Kidney (tissue), 14 donors: ENCODE results near the gene ZRSR2. TPM values are rescaled to one million over a fixed set of nuclear protein-coding genes. Genes with fewer than 3 reads are reported as not detected.

Source experiments
- DNase-seq, 5 donors: peaks; one replicate each; pipeline ENCODE4 v3.0.0-alpha.2; 2013 to 2020
- FAIRE-seq: peaks from 2 replicates; lab custom pipeline; 2012; peaks lifted over from hg19 to GRCh38; lab: Jason Lieb, UNC
- H3K27ac ChIP-seq, 2 donors: one replicate each; pipeline ENCODE4 v1.7.0; 2013; ENCODE audit warnings: low read depth in 2 of 2, low read length in 2 of 2, inconsistent platforms in 1 of 2
- H3K27me3 ChIP-seq: one replicate; pipeline ENCODE4 v1.7.1; 2013; ENCODE audit warnings: low read length, inconsistent platforms; ENCODE audit not compliant: control insufficient read depth, insufficient read depth
- H3K36me3 ChIP-seq, 3 donors: one replicate each; pipeline versions ENCODE4 v1.7.0 to v1.7.1; 2013; ENCODE audit warnings: low read length in 3 of 3, control low read depth in 1 of 3, inconsistent platforms in 1 of 3; ENCODE audit not compliant: insufficient read depth in 3 of 3, control insufficient read depth in 2 of 3
- H3K4me1 ChIP-seq, 3 donors: one replicate each; pipeline versions ENCODE4 v1.7.0 to v1.7.1; 2013; ENCODE audit warnings: low read length in 3 of 3, inconsistent platforms in 1 of 3, low read depth in 1 of 3; ENCODE audit not compliant: control insufficient read depth in 2 of 3, insufficient read depth in 2 of 3
- H3K4me3 ChIP-seq, 3 donors: one replicate each; pipeline versions ENCODE4 v1.7.0 to v1.8.1; 2013; ENCODE audit warnings: low read length in 3 of 3, control low read depth in 1 of 3, inconsistent platforms in 1 of 3
- H3K9ac ChIP-seq, 3 donors: one replicate each; pipeline versions ENCODE4 v1.7.0 to v1.7.1; 2013; ENCODE audit warnings: low read length in 3 of 3, control low read depth in 1 of 3, inconsistent platforms in 1 of 3
- H3K9me3 ChIP-seq, 3 donors: one replicate each; pipeline versions ENCODE4 v1.7.0 to v1.7.1; 2013; ENCODE audit warnings: low read length in 3 of 3, control low read depth in 1 of 3, inconsistent platforms in 1 of 3; ENCODE audit not compliant: control insufficient read depth in 2 of 3, insufficient read depth in 1 of 3
- intact Hi-C: fragments of 100-400 bp; cut with DNase I; formaldehyde crosslinking; loops from one replicate; pipeline ENCODE4 v1.11.1; 2022
- polyA plus RNA-seq: library from polyadenylated mRNA; stranded (reverse); fragments of 350-450 nt; fragmentation: Illumina TruSeq; extraction: RNeasy Lipid Tissue Mini Kit (QIAGEN cat#74804); gene quantifications from one replicate; pipeline ENCODE4 v1.2.3, GENCODE V29; 2014; ENCODE audit warnings: low read depth, low replicate concordance; ENCODE audit not compliant: insufficient read depth
- total RNA-seq: library from RNA; stranded (reverse); fragmentation: NEBNext Ultra II Directional; extraction: Animal tissue kit (Norgen Biotek cat#: 25700); gene quantifications from one replicate; pipeline ENCODE4 v1.2.1, GENCODE V29; 2021
- TF ChIP-seq, protein P1 (sequence below): IDR thresholded peaks from 3 replicates; pipeline ENCODE4 v1.5.1; 2012; ENCODE audit warnings: mild to moderate bottlenecking, moderate library complexity, borderline replicate concordance; ENCODE audit not compliant: insufficient read depth; ENCODE audit errors: extremely low read depth
- donor health status: control.
- donor health status: control.
- donor health status: control.
- donor health status: control.
- donor health status: control.
- donor health status: DM: yes; HTN: yes; CAD: no.
- donor health status: Normal renal cell carcinoma (clear cell type).

ZRSR2 gene
- total and polyA plus RNA-seq, 2 donors from 2014 or later: 12.8 to 15.6 TPM

- DNase-seq (no peak), FAIRE-seq (no peak)
- TF ChIP-seq, protein P1, sequence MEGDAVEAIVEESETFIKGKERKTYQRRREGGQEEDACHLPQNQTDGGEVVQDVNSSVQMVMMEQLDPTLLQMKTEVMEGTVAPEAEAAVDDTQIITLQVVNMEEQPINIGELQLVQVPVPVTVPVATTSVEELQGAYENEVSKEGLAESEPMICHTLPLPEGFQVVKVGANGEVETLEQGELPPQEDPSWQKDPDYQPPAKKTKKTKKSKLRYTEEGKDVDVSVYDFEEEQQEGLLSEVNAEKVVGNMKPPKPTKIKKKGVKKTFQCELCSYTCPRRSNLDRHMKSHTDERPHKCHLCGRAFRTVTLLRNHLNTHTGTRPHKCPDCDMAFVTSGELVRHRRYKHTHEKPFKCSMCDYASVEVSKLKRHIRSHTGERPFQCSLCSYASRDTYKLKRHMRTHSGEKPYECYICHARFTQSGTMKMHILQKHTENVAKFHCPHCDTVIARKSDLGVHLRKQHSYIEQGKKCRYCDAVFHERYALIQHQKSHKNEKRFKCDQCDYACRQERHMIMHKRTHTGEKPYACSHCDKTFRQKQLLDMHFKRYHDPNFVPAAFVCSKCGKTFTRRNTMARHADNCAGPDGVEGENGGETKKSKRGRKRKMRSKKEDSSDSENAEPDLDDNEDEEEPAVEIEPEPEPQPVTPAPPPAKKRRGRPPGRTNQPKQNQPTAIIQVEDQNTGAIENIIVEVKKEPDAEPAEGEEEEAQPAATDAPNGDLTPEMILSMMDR: no peak
- Histone ChIP-seq H3K4me1 (peaks cover 0 to 2% (median 0%) of the 10 kb centered on the region in 3 donors), H3K27me3 (peaks cover 24% of the 10 kb centered on the region), H3K27ac (no peak overlapping the region), H3K4me3 (no peak overlapping the region), H3K9ac (no peak overlapping the region), H3K9me3 (no peaks in the 10 kb centered on the region), H3K36me3 (no peaks in the 10 kb centered on the region)
- intact Hi-C loops: no loop called here
Measured at GRCh38 chrX:15856636-15857035, 66.4 kb downstream of the ZRSR2 start.

- no peak for DNase-seq
- Histone ChIP-seq H3K36me3 (no peaks in the 10 kb centered on the region), H3K4me3 (no peak overlapping the region), H3K9me3 (no peaks in the 10 kb centered on the region), H3K27me3 (peaks cover 18% of the 10 kb centered on the region), H3K4me1 (peaks cover 0 to 2% (median 0%) of the 10 kb centered on the region in 3 donors), H3K9ac (no peak overlapping the region), H3K27ac (no peak overlapping the region)
- intact Hi-C loops: no loop called here
- TF ChIP-seq, protein P1: no peak
- no peak for FAIRE-seq
Measured at GRCh38 chrX:15858051-15858450, 67.8 kb downstream of the ZRSR2 start.

DNA sequence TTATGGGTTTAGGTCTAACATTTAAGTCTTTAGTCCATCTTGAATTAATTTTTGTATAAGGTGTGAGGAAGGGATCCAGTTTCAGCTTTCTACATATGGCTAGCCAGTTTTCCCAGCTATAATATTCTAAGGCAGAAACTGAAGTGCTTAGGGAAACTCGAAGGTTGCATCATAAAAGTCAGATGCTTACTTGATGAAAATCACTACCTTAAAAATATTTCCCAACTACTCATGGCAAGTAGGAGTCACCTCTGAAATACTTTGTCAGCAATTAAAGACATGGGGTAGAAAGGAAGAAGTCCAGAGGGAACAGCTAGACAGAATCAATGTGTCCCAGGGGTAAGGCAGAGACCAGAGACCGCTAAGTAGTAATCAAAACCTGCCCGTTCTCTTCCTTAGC is 70.6 kb downstream of the ZRSR2 start:
- FAIRE-seq (no peak), DNase-seq (no peak)
- Histone ChIP-seq H3K9me3 (no peaks in the 10 kb centered on the region), H3K4me1 (no peaks in the 10 kb centered on the region), H3K27me3 (peaks cover 7% of the 10 kb centered on the region), H3K27ac (no peak overlapping the region), H3K4me3 (no peak overlapping the region), H3K36me3 (no peaks in the 10 kb centered on the region), H3K9ac (no peak overlapping the region)
- intact Hi-C loops: no loop called here
- TF ChIP-seq, protein P1: no peak

GRCh38 chrX:15864023-15864422 is 73.7 kb downstream of the ZRSR2 start:
- no peak for FAIRE-seq
- Histone ChIP-seq H3K4me1 (no peaks in the 10 kb centered on the region), H3K9ac (no peak overlapping the region), H3K27me3 (peaks cover 9% of the 10 kb centered on the region), H3K4me3 (no peak overlapping the region), H3K9me3 (no peaks in the 10 kb centered on the region), H3K36me3 (no peaks in the 10 kb centered on the region), H3K27ac (no peak overlapping the region)
- intact Hi-C loops: no loop called here
- TF ChIP-seq, protein P1: no peak
- DNase-seq: no peak
